ENCODE data around the gene HADH.
"Not testable (repeated sequence)": the region's sequence is repeated elsewhere in the genome, so short reads cannot be mapped to it uniquely, and the experiment has no call there.

Gene HADH

DNA sequence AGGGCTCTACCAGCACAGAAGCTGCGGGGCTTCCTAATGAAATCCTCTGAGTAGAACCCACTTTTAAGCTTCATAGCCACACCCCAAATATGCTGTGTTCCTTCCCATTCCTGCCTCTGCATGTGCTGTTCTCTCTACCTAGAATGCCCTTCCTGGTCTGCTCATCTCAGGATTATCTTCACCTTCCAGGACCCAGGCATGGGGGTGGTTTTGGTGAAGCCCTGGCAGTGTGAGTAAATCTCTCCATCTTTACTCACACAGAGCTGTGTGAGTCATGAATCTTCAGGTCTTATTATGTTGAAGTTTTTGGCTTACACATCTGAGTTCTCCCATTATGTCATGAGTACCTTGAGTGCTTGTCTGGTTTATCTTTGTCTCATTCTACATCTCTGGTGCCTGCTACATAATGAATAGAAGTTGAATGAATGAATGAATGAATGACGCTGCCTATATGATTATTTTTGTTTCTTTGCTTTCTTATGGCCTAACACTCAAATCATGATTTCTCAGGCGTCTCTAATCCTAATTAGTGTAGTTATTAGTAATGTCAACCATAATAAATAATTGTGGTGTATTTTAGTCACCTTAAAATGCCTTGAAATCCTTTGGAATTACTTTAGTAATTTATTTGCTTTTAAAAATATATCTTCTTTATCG is 41.9 kb downstream of the HADH start:
- DNase-seq, result no peak

GRCh38 chr4:108033348-108033747 is 43.7 kb downstream of the HADH start:
- no peak for DNase-seq

GRCh38 chr4:108034565-108034964 is 44.9 kb downstream of the HADH start:
- DNase-seq, result no peak

DNA sequence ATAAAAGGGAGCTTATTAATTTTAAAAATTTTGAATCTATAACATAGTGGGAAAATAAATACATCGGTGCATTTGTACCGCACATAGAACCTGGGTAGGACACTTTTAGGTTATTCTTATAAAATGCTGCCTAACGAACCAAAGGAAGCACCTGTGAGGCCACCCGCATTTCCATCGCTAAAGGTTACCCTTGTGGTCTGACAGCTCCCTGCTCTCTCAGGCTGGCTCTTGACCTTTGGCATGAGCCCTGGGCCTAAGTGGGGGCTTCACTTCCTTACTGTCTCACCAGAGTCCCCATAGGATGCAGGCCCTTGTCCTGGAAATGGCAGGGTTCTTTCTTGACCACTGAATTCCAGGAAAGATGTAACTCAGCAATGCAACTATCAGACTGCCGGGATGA is 46.0 kb downstream of the HADH start:
- no peak for DNase-seq

GRCh38 chr4:108036213-108036612 is 46.5 kb downstream of the HADH start:
- DNase-seq, result no peak

- DNase-seq, result no peak
Observed at GRCh38 chr4:108037884-108038283, 48.2 kb downstream of the HADH start.

DNA sequence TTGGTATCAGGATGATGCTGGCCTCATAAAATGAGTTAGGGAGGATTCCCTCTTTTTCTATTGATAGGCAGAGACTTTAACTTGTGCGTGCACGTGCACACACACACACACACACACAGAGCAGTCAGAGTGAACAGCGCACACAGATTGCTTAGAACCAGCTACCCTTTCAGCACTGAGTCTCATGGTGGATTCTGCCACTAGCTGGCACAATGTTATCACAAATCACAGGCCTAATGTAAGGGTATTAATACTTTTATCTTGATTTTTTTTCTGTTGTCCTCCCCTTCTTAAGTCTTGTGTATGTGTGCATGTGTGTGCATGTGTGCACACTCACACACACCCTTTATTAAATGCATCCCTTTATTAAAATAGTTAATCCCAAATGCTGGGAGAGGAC is 53.2 kb downstream of the HADH start:
- no peak for DNase-seq

DNA sequence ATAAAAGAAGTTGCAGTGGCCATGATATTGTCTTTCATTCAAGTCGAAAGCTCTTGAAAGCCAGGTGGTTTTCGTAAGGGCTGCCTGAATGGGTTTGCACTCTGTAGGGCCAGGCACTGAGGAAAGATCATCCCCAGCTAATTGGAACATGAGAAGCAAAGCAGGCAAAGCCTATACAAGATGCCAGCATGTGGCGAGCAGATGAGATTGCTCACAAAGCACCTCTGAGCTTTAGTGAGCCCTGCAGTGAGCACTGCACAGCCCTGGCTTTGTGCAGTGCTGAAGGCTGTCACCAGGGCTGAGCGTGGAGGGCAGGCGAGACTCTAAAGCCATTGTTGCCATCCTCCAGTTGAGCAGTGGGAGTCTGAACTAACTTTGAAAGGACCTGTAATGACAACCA is 53.8 kb downstream of the HADH start:
- DNase-seq, result no peak

- no peak for DNase-seq
Observed at GRCh38 chr4:108044951-108045686, 55.4 kb downstream of the HADH start.

DNA sequence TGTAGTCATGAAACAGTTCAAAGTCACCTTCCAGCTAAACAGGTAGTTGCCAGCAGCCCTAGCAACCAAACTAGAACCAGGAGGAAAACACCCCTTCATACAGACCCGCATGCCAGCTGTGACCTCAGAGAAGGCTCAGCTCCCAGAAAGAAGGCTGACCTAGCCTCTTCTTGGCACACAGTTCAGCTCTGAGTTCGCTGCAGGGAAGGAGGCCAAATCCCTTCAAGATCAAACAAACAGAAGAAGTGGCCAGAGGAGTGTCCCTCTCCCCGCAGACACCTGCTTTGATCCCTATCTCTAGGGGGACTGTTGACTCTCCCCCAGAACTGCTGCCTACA is 56.0 kb downstream of the HADH start:
- DNase-seq, result no peak

DNA sequence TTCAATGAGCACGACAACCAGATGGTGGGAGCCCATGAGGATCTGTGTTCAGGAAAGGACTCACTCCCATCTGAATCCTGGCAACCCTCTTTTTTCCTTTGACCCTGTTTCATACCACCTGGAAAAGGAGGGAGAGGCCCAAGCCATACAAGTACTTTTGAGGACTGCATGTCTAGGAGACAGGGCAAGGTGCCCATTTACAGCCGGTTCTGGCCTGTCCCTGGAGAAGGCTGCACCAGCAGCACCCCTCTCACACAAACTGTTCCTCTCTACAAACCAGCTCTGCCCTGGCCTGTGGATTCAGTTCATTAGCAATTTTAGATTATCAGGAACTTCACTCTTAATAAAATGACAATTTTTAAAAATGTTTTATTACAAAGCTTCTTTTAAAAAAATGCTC is 57.5 kb downstream of the HADH start:
- no peak for DNase-seq

- no peak for DNase-seq
Observed at GRCh38 chr4:108048157-108048556, 58.5 kb downstream of the HADH start.

GRCh38 chr4:108048997-108049396 is 59.3 kb downstream of the HADH start:
- no peak for DNase-seq

DNA sequence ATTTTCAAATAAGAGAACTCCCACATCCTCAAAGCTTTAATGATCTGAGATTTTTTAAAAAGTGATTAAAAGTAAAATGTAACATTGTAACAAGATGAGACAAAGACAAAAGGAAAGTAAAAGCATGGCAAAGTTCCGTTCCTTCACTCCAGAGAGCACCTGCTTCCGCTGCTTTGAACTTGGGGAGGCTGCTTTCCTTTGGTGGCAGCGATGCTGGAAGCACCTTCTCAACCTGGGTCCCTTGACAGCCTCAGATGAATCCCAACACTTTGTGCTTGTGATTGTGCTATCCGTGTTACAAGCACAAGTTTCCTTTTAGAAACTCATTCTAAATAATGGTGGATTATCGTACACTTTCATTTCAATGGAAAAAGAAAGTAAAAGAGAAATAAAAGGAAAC is 59.7 kb downstream of the HADH start:
- no peak for DNase-seq

GRCh38 chr4:108050166-108051111 is 60.8 kb downstream of the HADH start:
- DNase-seq, result not testable (repeated sequence)

DNA sequence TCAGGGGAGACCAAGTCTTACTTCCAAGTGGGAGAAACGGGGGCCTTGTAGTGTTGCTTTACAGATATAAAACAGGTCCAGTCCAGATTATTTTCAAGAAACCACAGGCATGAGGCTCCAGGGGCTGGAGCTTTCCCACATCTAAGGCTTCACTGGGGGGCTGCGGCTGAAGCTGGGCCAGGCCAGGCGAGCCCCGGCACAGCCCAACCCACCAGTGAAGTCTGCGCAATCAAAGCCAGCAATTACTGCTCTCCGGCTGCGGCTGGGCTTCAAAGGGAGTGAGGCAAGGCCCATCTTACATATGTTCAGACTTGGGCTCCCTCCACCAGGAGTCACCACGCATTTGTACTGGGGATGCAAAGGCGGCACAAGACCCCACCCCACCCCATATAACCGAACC is 61.7 kb downstream of the HADH start:
- DNase-seq, result peak; percentile 70

GRCh38 chr4:108052558-108053120 is 63.0 kb downstream of the HADH start:
- DNase-seq, result no peak

DNA sequence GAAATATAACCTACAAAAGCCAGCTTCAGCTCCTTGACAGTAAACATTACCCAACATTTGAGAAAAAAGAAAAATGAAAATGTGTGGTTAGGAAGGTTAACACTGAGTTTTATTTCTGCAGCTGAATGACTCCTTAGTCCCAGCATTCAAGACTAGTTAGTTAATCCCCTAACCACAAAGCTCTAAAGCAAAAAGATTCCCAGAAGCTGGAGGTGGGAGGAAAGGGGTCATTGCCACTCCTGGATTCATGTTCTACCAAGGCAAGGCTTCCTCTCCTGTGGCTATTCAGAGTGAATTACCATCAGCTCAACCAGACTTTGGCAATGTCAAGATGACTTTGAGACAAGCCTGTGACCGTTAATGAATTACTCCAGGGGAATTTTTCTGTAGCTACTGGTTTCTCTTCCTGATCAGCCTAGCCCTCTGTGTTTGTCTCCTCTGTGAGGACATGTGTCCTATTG is 63.6 kb downstream of the HADH start:
- peak; percentile 39 for DNase-seq

DNA sequence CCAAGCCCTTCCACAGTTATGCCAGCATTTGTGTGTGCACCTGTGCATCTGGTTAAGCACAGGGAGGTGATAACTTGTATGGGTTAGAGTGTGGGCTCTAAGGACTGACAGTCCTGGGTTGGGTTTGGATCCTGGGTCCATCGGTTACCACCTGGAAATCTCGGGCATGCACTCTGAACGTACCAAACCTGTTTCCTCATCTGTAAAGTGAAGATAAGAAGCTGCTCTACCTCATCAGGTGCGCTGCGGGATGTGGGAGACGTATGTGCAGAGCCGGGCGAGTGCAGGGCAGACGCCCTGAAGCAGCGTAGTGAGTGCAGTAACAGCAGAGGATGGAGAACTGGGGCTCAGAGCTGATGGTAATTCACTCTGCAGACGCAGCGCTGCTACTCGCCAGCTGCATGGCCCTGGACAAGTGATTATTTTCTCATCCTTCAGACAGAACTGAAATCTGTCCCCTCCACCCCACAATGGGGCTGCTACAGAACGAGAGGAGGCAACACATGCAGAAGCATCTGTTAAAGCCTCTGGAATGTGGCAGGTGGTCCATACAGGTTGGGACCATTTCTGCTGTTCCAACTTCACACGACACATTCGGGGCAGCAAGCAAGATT is 64.4 kb downstream of the HADH start:
- no peak for DNase-seq

DNA sequence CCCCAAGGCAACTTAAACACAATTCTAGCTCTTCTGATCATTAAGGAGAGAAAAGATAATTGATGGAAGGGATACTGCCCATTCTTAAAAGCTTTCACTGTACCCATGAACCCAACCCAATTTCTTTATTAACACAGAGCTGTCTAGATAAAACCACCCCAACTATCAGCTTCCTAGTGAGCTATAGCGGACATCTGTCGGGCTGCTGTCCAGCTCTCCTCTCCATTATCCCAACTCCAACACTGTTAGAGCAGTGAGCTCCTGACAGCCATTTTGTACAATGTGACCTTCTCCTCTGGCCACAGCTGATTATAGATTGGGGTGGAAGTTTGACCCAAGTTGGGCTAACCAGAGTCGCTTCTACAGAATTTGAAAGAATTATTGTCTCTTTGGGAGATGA is 66.1 kb downstream of the HADH start:
- no peak for DNase-seq

DNA sequence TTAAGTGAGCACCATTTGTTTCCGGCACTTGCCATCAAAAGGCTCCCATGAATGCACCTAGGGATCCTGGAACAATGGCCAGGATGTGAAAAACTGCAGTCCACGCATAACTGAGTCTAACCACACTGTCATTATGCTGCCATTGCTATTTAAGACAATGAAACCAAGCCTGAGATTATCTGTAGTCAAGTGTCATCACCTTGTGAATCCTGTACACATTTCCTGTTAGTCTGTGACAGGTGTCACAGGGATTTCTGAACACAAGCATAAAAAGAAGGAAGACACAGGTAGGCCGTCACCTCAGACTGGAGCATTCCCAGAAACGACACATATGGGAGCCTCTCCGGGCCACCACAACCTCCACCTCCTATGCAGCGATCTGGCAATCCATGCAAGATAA is 66.7 kb downstream of the HADH start:
- DNase-seq, result no peak

- DNase-seq, result peak; percentile 53
Observed at GRCh38 chr4:108058685-108059440, 69.2 kb downstream of the HADH start.

Measured in fibroblast of skin of right quadriceps (primary cell).